ENCODE data around the gene IGFBP1.

IGFBP1 gene

DNA sequence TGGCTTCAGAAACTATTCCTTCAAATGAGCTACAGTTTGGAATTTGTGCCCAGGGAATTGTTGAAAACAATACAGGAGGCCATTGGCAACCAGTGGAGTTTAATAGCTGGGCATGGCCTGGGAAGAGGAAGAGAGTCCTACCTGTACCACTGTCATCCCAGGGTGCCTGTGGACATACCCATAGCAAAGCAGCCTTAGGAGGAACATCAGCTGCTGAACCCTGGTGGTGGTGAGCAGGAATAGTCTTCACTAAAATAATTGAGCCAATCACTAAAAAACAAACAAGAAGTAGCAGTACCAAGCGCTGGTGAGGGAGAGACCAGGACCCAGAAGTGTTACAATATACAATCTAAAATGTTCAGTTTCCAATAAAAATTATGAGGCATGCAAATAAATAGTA, 14.5 kb downstream of the IGFBP1 start:
- no peak for DNase-seq (ENCODE audit: low spot score)

DNA sequence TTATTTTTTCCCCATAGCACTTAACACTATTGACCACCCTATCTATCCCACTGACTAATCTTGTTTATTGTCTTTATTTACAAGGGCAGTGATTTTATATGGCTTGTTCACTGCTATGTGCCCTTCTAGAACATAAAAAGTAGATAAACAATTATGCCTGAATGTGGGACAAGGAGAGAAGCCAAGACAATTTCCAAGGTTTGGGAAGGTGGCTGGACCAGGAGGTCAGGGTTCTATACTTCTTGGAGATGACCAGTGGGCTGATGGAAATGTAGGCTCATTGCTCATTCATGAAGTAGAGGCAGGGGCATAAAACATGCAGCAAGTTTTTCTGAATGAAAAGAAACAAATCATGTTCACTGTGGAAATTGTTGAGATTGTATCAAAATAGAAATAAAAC, 21.3 kb downstream of the IGFBP1 start:
- no peak for DNase-seq (ENCODE audit: low spot score)

DNA sequence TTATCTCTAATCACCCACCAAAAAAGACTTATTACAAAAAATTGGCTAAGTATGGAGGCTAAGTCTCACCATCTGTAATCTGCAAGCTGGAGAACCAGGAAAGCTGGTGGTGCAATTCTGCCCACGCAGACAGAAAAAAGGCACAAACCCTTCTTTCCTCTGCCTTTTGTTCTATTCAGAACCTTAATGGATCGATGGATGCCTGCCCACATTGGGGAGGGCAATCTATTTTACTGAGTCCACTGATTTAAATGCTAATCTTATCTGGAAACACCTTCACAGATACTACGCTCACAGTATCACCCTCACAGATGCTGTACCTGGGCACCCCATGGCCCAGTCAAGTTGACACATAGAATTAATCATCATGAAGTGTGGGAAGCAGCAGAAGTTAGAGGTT, 22.6 kb downstream of the IGFBP1 start:
- DNase-seq (ENCODE audit: low spot score) = no peak

DNA sequence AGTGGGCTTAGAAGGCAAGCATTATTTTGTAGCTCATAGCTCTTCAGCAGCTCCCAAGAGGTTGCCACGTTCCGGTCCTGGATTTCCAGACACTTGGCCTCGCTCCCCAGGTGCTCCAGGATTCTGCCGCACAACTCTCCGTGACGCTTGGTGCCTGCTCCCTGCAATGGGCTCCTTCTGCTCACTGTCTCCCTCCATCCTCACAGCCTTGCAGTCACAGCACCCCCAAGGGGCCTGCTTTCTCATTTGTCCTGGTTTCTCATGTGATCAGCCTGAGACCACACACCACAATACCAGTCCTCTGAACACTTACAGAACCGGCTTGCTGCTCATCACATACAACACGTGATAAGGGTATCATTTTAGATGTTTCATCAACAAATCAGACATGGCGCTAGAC, 23.0 kb downstream of the IGFBP1 start:
- DNase-seq (ENCODE audit: low spot score) = no peak

DNA sequence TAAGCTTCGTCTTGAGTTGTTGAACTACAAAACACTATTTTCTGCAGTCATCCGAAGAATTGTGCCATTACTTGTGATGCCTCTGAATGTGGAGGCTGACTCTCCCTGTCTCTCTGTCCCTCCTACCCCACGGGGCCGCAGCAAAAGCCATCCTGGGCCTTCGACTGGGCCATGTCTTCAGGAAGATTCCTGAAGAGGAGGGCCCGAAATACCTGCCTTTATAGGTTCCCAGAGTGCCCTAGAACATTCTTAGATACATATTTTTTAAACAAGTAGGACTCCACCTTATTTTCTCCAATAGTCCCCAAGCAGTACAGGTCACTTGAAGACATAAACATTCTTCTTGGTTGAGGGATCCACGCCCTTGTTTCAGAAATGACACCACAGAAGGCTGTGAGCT, 24.7 kb downstream of the IGFBP1 start:
- no peak for DNase-seq (ENCODE audit: low spot score)

DNA sequence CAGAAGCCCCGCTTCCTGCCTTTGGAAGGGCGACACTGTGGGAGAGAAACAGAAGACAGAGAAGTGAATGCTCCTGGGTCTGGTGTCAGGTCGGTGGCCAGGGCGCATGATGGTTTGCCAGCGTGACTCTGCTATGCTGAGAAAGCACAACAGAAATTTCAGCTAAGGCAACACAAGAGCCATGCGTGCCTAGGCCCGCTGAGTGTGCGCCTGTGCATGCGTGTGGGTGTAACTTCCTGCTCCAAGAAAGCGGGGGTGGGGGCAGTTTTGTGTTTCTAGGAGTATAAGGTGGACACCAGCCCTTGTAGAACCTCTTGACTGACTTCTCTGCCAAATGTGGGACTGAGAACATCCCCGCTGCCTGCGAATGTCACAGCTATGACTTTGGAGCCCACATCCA, 26.6 kb downstream of the IGFBP1 start:
- DNase-seq (ENCODE audit: low spot score) = no peak

DNA sequence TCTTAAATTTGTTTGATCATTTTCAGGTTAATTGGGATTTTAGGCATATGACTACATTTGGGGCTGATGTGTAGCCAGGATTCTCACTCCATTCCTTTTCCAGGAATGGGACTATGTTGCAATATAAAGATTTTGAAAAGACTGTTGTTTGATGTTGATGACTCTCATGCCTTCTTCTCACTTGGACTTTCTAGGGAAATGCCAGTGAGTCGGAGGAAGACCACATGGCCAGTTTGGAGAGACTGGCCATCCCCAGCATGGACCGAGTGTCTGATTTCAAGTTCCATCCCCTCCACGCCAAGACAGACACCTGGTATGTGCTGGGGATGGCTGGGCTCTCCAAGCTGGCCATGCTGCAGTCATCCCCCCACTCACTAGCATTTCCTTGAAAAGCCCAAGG, 27.3 kb downstream of the IGFBP1 start:
- DNase-seq (ENCODE audit: low spot score) = no peak

DNA sequence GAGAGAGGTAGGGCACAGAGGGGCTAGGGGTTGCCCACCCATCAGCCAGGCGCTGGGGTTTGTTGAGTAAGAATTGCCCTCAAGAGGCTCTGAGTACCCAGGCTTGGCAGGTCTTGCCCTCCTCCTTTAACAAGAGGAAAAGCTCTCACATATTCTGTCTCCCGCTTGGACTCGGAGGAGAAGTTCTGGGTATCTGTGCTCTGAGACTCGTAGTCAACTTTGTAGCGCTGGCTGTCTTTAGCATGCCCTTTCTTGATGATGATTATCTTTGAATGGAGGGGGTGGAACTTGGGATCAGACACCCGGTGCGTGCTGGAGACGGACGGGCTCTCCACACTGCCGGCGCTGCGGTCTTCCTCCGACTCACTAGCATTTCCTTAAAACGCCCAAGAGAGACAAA, 28.8 kb downstream of the IGFBP1 start:
- DNase-seq (ENCODE audit: low spot score) = no peak

DNA sequence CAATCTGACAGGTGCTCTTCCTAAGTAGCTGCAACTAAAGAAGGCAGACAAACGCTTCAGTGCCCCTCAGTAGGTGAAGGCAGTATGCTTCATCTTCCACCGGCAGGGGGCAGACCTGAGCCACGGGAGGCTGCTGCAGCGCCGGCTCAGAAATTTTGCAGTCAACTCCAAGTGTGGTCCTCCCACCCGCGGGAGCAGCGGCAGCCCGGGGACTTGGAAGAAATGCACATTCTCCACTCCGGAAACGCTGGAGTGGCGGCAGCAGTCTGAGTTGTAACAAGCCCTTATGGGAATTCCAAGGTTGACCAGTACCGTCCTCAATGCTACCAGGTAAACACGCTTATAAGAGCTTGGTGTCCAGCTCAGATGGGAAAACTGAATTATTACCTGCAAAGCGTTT, 29.4 kb downstream of the IGFBP1 start:
- peak; percentile 55 for DNase-seq (ENCODE audit: low spot score)

DNA sequence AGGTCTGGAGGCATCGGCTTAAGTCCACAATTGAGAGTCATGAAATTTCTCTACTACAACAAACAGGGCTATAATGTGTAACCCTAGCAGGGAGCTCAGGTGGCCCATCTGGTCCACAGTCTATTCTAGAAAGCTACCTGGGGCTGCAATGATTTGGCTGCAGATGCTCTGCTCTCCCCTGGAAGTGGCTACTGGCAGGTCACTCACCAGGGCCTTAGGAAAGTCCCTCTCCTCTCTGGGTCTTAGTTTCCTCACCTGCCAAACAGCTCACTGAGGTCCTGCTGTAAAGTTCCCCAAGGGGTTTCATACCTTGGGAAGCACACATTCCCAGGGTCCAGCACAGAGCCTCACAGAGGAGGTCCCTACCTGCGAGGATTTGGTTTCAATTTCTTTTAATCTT, 30.3 kb downstream of the IGFBP1 start:
- no peak for DNase-seq (ENCODE audit: low spot score)

DNA sequence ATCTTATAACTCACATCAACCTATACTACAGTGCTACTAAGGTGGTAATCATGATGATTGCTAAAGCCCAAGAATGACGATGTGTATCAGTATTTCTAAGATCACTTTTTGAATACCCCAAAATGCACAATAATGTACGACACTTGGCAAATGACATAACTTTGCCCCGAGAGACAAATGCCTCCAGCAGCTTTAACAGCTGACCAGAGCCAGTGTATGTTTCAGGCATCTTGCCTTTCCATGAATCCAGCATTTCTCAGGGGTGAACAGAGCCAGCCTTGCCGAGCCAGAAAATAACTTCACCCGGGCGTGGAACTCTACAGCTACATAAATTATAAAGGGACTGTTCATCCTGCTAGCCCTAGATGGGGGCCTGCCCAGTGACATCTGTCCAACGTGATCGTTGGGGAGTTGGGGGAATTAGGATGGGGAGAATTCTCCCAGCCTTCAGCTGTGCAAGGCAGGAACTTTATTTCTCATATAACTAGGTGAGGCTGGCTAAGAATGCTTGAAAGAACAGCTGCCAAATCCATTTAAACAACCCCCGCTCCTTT, 31.0 kb downstream of the IGFBP1 start:
- no peak for DNase-seq (ENCODE audit: low spot score)

DNA sequence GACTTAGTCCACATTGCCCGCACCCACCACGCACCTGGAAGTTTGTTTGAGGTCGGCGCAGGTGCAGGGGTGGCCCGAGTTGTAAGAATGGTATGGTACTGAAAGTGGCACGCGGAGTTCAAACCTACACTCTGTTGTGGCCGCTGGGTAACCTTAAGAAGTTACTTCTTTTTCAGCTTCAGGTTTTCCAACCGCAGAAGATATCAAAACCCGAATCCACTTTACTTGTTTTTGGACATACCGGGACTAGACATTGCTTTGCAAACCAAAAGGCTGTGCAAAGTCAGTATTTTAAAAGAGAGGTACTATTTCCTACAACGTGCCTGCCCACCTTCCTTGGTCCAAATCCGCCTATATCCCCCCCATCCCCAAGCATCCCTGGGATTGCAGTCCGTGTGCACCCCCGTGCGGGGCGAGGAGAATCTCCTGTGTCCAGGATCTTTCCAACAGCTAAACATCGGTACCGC, 31.7 kb downstream of the IGFBP1 start:
- no peak for DNase-seq (ENCODE audit: low spot score)

DNA sequence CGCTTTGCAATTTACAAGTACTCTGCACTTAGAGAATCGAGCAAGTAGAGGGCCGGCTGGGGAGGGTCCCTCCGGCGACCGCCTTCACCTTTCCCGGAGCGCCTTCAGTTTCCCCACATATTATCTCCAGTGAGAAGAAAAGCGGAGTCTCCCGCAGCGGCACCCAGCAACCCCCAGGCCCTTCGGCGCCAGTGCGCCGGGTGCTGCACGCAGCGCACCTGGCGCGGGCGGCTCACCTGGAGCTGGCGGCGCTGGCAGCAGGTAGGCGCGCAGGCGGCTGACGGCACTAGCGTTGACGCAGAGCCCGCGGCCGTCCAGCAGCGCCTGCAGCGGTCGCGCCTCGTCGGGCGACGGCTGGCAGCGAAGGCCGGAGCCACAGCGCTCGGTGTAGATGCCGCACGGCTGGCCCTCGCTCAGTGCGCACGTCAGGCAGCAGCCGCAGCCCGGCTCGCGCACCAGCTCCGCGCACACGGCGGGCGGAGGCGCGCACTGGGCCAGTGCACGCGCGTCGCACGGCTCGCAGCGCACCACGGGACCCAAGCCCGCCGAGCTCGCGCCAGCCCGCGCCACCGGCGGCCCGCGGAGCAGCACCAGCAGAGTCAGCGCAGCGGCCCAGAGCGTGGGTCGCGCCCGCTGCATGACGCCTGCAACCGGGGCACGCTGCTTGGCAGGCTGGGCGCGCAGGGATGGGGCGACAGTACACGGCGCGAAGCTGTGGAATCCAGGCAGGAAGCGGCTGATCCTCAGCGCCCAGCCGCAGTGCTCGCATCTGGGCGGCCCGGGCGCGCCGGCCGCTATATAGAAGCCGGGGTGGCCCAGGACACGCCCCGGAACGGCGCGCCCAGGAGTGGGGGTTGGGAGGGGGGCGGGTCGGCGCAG, 32.5 kb downstream of the IGFBP1 start, which contains the start of gene IGFBP3:
Gene IGFBP3, minus strand, starts transcription at position 771 of the 879 bp plus-strand sequence. Its CDS starts 132 bp downstream, at position 639.
- DNase-seq (ENCODE audit: low spot score) = no peak

DNA sequence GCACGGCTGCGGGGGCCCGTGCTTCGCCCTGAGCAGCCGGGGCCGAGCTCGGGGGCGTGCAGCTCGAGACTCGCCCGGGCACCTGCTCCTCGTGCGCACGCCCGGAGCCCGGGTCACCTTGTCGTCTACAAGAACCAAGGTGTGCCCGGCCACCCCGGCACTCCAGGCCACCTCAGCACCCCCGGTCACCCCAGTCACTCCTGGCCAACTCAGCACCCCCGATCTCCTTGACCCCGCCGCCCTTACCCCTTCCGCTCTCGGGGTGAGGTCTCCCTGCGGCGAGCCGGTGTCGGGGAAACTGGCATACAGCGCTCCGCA, 33.1 kb downstream of the IGFBP1 start:
- no peak for DNase-seq (ENCODE audit: low spot score)

DNA sequence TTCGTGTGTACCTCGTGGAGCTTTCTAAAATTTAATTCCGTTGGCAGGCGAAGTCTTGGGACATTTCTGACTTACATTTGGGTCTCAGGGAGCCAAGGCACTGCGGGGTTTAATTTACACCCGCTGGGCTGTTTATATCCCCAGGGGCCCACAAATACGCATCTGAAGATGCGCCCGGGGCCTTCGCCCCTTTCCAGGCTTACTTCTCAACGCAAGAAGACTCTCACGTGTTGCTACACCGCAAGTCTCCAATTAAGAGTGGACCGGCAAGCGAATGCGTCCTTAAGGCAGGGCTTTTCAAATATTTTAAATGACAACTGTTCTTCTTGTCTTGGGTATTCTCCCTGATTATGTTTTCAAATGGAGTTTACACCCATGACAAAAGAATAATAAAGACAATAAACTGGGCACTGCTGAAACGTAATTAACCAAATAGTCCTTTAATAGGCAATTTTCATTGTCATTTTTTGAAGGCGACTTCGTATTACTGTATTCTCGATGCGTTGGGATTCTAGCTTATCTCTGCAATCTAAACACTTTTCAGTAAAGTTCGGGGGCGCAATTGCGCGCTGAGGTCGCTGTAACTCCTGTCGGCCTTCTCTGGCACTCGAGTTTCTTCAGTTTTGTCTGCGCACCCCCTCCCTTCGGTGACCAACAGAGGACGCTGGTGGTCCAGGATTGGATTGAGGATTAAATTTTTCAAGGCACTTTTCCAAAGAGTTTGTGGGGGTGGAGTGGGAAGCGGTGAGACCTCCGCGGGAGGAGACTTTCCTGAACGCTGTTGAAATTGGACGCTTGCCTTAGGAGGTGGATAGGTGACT, 33.6 kb downstream of the IGFBP1 start:
- DNase-seq (ENCODE audit: low spot score) = no peak

DNA sequence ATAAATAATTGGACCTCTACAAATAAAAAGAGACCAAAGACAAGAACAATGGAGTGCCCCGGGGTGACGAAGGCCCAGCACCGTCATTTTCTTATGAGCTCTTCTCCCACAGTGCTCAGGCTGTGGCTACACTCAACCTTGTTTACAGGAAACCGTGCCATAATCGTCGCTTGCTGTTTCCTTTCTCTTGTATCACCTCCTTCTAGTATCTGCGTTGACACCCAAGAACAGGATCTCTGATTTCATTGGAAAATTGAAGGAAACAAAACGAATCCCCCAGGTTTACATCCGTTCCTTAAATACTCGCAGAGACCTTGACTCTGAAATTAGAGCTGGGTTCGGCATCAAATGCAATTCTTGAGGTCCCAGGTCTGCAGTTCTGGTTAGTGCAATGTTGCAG, 34.5 kb downstream of the IGFBP1 start:
- no peak for DNase-seq (ENCODE audit: low spot score)

DNA sequence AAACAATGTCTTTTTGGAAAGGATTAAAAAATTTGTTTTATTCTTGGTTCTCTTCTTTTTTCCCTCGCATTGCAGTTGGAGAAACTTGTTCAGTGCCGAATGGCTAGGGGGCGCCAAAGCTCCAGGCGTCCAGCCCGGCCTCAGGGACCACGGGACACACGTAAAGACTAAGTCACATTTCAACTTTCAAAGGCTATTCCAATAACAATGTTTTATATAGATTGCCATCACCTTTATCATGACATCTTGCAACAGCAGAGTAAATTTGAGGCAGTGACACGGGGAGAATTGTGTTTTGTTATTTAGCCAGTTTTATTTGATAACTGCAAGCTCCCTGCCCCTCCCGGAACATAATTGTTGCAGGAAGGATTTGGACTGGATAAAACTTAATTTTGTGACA, 35.0 kb downstream of the IGFBP1 start:
- DNase-seq (ENCODE audit: low spot score) = no peak

DNA sequence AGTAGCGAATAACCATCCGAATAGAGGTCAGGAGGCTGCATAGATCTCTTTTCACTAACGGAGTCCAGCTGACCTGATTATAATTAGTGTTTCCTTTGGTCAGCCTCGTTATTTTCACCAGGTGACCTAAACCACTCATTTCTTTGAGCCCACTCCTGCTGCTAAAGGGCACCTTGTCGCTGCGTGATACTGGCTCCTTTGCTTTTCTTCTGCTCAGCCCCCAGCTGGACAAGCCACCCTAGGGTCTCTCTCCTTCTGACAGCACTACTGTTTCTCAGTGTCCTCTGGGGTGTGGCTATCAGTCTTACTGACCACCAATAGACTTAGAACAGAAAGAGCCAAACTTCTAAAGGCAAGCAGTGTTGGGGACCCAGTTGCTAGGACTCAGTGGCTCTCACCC, 35.5 kb downstream of the IGFBP1 start:
- no peak for DNase-seq (ENCODE audit: low spot score)

DNA sequence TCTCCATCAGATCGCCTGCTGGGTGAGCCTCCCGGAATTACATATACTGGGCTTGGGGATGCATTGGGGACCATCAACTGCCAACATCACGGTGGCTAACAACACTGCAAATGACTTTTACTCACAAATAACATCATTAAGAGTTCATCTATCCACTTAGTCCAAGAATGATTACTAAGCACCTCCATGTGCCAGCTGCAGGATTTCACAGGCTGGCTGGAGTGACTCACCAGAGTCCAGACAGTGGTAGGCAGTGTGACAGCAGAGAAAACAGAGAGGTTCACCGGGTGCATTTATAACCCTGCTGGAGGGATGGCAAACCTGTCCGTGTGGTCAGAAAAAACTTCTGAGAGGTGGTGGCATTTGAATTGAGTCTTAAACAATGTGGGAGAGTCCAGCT, 36.0 kb downstream of the IGFBP1 start:
- DNase-seq (ENCODE audit: low spot score) = no peak

DNA sequence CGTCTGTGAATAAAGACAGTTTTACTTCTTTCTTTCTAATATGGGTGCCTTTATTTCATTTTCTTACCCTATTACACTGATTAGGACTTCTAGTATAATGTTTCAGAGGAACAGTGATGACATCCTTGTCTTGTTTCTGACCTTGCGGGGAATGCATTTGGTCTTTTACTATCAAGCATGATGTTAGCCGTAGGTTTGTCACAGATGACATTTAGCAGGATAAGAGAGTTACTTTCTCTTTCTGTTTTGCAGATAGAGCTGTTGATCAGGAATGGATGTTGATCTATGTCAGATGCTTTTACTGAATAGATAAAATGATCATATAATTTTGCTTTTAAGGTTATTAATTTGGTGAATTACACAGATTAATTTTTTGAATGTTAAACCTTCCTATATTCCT, 39.4 kb downstream of the IGFBP1 start:
- DNase-seq (ENCODE audit: low spot score) = no peak

DNA sequence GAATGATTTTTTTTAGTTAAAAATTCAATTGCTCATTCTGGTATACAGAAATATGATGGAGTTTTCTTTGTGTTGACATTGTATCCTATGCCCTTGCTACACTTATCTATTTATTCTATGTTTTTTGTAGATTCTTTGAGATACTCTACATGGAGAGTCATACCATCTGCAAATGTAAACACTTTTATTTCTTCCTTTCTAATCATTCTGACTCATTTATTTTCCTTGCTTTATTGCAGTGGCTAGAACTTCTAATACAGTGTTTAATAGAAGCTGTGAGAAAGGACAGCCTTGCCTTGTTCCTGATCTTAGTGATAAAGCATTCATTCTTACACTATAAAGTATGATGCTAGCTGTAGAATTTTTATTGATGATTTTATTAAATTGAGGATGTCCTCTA, 42.7 kb downstream of the IGFBP1 start:
- no peak for DNase-seq (ENCODE audit: low spot score)

DNA sequence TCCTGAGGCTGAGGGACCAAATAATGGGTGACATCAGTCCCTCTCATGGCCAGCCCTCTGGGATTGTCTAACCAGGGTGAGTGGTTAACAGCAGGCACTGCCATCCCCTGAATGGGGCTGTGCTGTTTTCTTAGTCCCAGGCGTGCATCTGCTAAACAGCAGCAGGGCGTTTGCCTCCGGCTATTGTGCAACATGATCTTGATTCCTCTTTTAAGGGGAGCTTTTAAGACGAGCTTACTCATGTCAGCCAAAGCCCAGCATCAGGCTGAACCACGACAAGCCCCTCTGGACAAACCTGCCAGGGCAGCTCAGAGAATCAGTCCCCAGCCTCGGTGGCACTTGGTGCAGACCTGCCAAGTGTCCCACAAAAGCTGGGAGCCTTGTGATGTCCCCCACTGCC, 49.0 kb downstream of the IGFBP1 start:
- DNase-seq (ENCODE audit: low spot score) = no peak

DNA sequence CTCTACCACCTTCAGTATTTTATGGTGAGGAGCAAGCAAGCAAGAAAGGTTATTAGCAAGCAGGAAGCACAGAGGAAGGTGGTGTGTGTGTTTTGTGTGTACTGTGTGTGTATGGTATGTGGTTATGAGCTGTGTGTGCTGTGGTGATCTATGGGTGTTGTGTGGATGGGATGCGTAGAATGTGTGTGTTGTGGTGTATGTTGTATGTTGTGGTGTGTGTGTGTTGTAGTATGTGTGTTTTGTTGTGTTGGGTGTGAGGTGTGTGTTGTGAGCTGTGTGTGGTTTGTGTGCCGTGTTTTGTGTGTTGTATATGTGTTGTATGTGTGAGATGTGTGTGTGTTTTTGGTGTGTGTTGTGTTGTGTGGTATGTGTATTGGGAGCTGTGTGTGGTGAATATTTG, 49.6 kb downstream of the IGFBP1 start:
- DNase-seq (ENCODE audit: low spot score) = no peak
